ENCODE data around the gene TMEM222.

GRCh38 chr1:27353166-27353565 lies 31.2 kb downstream of the TMEM222 start:
- TF ChIP-seq CTCF (IDR thresholded peaks at IDR 0.05) (no peak), POLR2A (IDR thresholded peaks at IDR 0.05) (no peak)
